K562 (cell line): ENCODE results near the gene PNMT. TPM values are rescaled to one million over a fixed set of nuclear protein-coding genes. Genes with fewer than 3 reads are reported as not detected.

Source experiments
- ATAC-seq: fragments of 200-7000 bp; cut with Tn5 transposase; 3 replicates; pipeline ENCODE4 v1.9.1; 2020; ENCODE audit warnings: moderate library complexity
- BruUV-seq: library from RNA; stranded (reverse); fragments of 400-500 nt; replicated peaks from 2 replicates; lab custom pipeline; 2021; lab: Mats Ljungman, UMichigan
- CTCF ChIA-PET: fragments of 300-600 bp; formaldehyde crosslinking; extraction: SDS; loops from one replicate; lab custom pipeline; 2021; ENCODE audit warnings: low intra/inter-chr PET ratio; lab: Yijun Ruan, JAX
- POLR2A ChIA-PET: fragments of 300-600, 350-650 bp; sonication (Branson Sonifier 250); formaldehyde crosslinking; extraction: SDS; loops from one replicate; lab custom pipeline; 2021; ENCODE audit warnings: antibody characterized with exemption, inconsistent platforms; lab: Yijun Ruan, JAX
- DNase-seq, 4 experiments: peaks; one replicate each; pipeline versions ENCODE4 v3.0.0 to v3.0.0-alpha.2; 2011 to 2018; ENCODE audit warnings: low spot score in 3 of 4, mixed read lengths in 3 of 4; ENCODE audit errors: extremely low read depth in 1 of 4
- FAIRE-seq: peaks from 2 replicates; lab custom pipeline; 2011; peaks lifted over from hg19 to GRCh38; lab: Jason Lieb, UNC
- H2AFZ ChIP-seq: 2 replicates; pipeline ENCODE4 v1.6.0; 2011; ENCODE audit warnings: low read depth, low read length, control low read depth, inconsistent platforms
- H3K27ac ChIP-seq: fragments of 200-600 bp; 3 replicates; pipeline ENCODE4 v1.8.0; 2011; ENCODE audit warnings: low read depth, mild to moderate bottlenecking, control low read depth, inconsistent platforms, low read length, moderate library complexity, mixed read lengths; ENCODE audit errors: extremely low read depth
- H3K27me3 ChIP-seq, 2 experiments: fragments of 300-600 bp in 1 of 2; 2 replicates in 1 of 2; 3 replicates in 1 of 2; pipeline versions ENCODE4 v1.6.0 to v1.8.0; 2011; ENCODE audit warnings: inconsistent platforms in 2 of 2, low read length in 2 of 2, mild to moderate bottlenecking in 1 of 2, mixed read lengths in 1 of 2, moderate library complexity in 1 of 2; ENCODE audit not compliant: control insufficient read depth in 2 of 2, insufficient read depth in 2 of 2
- H3K36me3 ChIP-seq: fragments of 300-600 bp; 3 replicates; pipeline ENCODE4 v1.8.0; 2011; ENCODE audit warnings: mild to moderate bottlenecking, low read length, inconsistent platforms; ENCODE audit not compliant: control insufficient read depth, insufficient read depth
- H3K4me1 ChIP-seq, 2 experiments: fragments of 200-600 bp in 1 of 2; replicated peaks in 1 of 2; 2 replicates in 1 of 2; 3 replicates in 1 of 2; pipeline versions ENCODE4 v1.5.1 to v1.8.0; 2011; ENCODE audit warnings: inconsistent platforms in 2 of 2, low read length in 2 of 2, mild to moderate bottlenecking in 1 of 2, mixed read lengths in 1 of 2, moderate library complexity in 1 of 2; ENCODE audit not compliant: control insufficient read depth in 2 of 2, insufficient read depth in 2 of 2
- H3K4me2 ChIP-seq: 2 replicates; pipeline ENCODE4 v1.6.1; 2011; ENCODE audit warnings: low read length, control low read depth, inconsistent platforms, mixed read lengths; ENCODE audit not compliant: insufficient read depth
- H3K4me3 ChIP-seq: fragments of 200-600 bp; sonication (generic), shearing (Covaris generic); 2 replicates; pipeline ENCODE4 v1.5.1; 2016; ENCODE audit warnings: control low read depth, inconsistent platforms
- H3K79me2 ChIP-seq: fragments of 200-600 bp; 3 replicates; pipeline ENCODE4 v1.8.0; 2011; ENCODE audit warnings: low read length, inconsistent platforms; ENCODE audit not compliant: control insufficient read depth, insufficient read depth
- H3K9ac ChIP-seq, 2 experiments: 2 replicates each; pipeline versions ENCODE4 v1.6.0 to v1.6.1; 2011; ENCODE audit warnings: low read depth in 2 of 2, low read length in 2 of 2, control low read depth in 1 of 2, inconsistent platforms in 1 of 2, mild to moderate bottlenecking in 1 of 2, mixed read lengths in 1 of 2; ENCODE audit not compliant: insufficient read depth in 1 of 2
- H3K9me1 ChIP-seq: one replicate; pipeline ENCODE4 v1.6.0; 2011; ENCODE audit warnings: inconsistent platforms, mild to moderate bottlenecking, low read length, moderate library complexity; ENCODE audit not compliant: control insufficient read depth, insufficient read depth
- H3K9me3 ChIP-seq: replicated peaks from 2 replicates; pipeline ENCODE4 v1.5.1; 2011; ENCODE audit warnings: low read depth, low read length, inconsistent platforms; ENCODE audit not compliant: control insufficient read depth, insufficient read depth
- H4K20me1 ChIP-seq: replicated peaks from 2 replicates; pipeline ENCODE4 v1.6.1; 2011; ENCODE audit warnings: low read length, inconsistent platforms, mixed read lengths; ENCODE audit not compliant: control insufficient read depth, insufficient read depth
- MYNN ChIP-seq, 2 experiments: sonication (generic); formaldehyde crosslinking in 1 of 2; IDR thresholded peaks; 2 replicates each; pipeline versions ENCODE4 v1.5.0 to v1.6.1; 2016 to 2020; ENCODE audit warnings: antibody characterized with exemption in 1 of 2, missing genetic modification reagents in 1 of 2
- PHTF2 ChIP-seq: fragments of 250-450 bp; sonication (Bioruptor Pico); IDR thresholded peaks from 2 replicates; pipeline ENCODE4 v1.5.0; 2021; ENCODE audit warnings: mild to moderate bottlenecking
- POLR2G ChIP-seq: fragments of 200-400 bp; formaldehyde crosslinking; IDR thresholded peaks from 2 replicates; pipeline ENCODE4 v1.6.1; 2017; ENCODE audit warnings: low read depth, mild to moderate bottlenecking, antibody characterized with exemption, low read length, moderate library complexity
- RBFOX2 ChIP-seq: fragments of 200-400 bp; formaldehyde crosslinking; IDR thresholded peaks from 2 replicates; pipeline ENCODE4 v1.6.1; 2017; ENCODE audit warnings: low read depth, mild to moderate bottlenecking, low read length, moderate library complexity
- ZBTB33 ChIP-seq: sonication (generic); formaldehyde crosslinking; IDR thresholded peaks from 2 replicates; pipeline ENCODE4 v1.8.1; 2023; ENCODE audit warnings: mild to moderate bottlenecking, missing genetic modification reagents
- ZNF282 ChIP-seq: sonication (generic); formaldehyde crosslinking; IDR thresholded peaks from 2 replicates; pipeline ENCODE4 v1.8.1; 2023; ENCODE audit warnings: missing genetic modification reagents
- WGBS: fragments of 100-300 bp; shearing (Covaris generic); methylation state at CpG from one replicate; pipeline ENCODE4 v1.1.6; 2016; ENCODE audit warnings: low coverage, mixed read lengths; ENCODE audit not compliant: insufficient coverage; ENCODE audit errors: missing lambda C conversion rate; 5-methylcytosine and 5-hydroxymethylcytosine counted together
- in situ Hi-C: fragments of 300-500 bp; cut with MboI; formaldehyde crosslinking; loops from 4 replicates; pipeline ENCODE4 v1.15.0; 2018; ENCODE audit warnings: inconsistent platforms, mixed read lengths
- intact Hi-C: fragments of 100-400 bp; cut with micrococcal nuclease; formaldehyde crosslinking; loops from 2 replicates; pipeline ENCODE4 v1.14.2; 2022
- polyA plus RNA-seq, 8 experiments: library from polyadenylated mRNA; depleted of rRNA in 4 of 8; stranded (reverse) in 5 of 8; unstranded in 3 of 8; fragments of >200 nt; fragmentation: Nextera tagmentation in 2 of 8; fragmentation: Illumina TruSeq in 1 of 8; extraction: Ambion mirVana in 2 of 8; extraction: Trizol in 1 of 8; gene quantifications; 2 replicates each; pipeline versions ENCODE4 v1.2.1 to v1.2.3, GENCODE V29; 2011 to 2014; ENCODE audit warnings: inconsistent platforms in 1 of 8, missing spikeins in 1 of 8
- total RNA-seq, 7 experiments: library from RNA; depleted of rRNA in 6 of 7; stranded (reverse); fragments of >200 nt in 6 of 7; fragmentation: Illumina TruSeq in 2 of 7; extraction: Trizol in 2 of 7; gene quantifications; 2 replicates each; pipeline versions ENCODE4 v1.2.1 to v1.2.3, GENCODE V29; 2011 to 2021; ENCODE audit warnings: low replicate concordance in 1 of 7
- TF ChIP-seq, protein P1 (sequence below): sonication (generic); formaldehyde crosslinking; IDR thresholded peaks from 2 replicates; pipeline ENCODE4 v1.8.0; 2022; ENCODE audit warnings: missing genetic modification reagents, mild to moderate bottlenecking, moderate library complexity, borderline replicate concordance

The PNMT gene
- total and polyA plus RNA-seq, 9 of the 15 experiments (the other 6 are each of a cell fraction or from before 2014, with no cell fraction given), result 0.55 to 18.1 (median 5.8) TPM

GRCh38 chr17:39665642-39666224 is 2.5 kb upstream of the PNMT start:
- no peak for ATAC-seq
- in situ Hi-C loops, result no loop called here
- H2AFZ ChIP-seq, result no peak overlapping the region
- no peak for DNase-seq
- TF ChIP-seq MYNN (IDR thresholded peaks at IDR 0.05) (0 out of 2 replicates have a peak, but pooled peaks have one; percentile 9), MYNN (CRISPR knock-in tag; IDR thresholded peaks at IDR 0.05) (no peak), RBFOX2 (0 out of 2 replicates have a peak, but pooled peaks have one; percentile 36), POLR2G (peak; percentile 70), ZNF282 (no peak), ZBTB33 (CRISPR knock-in tag) (peak; percentile 91), PHTF2 (CRISPR knock-in tag) (no peak)
- TF ChIP-seq, protein P1, sequence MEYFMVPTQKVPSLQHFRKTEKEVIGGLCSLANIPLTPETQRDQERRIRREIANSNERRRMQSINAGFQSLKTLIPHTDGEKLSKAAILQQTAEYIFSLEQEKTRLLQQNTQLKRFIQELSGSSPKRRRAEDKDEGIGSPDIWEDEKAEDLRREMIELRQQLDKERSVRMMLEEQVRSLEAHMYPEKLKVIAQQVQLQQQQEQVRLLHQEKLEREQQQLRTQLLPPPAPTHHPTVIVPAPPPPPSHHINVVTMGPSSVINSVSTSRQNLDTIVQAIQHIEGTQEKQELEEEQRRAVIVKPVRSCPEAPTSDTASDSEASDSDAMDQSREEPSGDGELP, result 0 out of 2 replicates have a peak, but pooled peaks have one; percentile 11
- no peak for FAIRE-seq
- intact Hi-C loops, result no loop called here
- H3K79me2 ChIP-seq, result peaks cover 13% of the 10 kb centered on the region; the same call in 2 of the 3 replicates
- no peaks in the 10 kb centered on the region for H4K20me1 ChIP-seq
- no peaks in the 10 kb centered on the region for H3K27me3 ChIP-seq
- no TSS peak for BruUV-seq
- WGBS, result 89% methylated on average over 9 of the region's 17 CpGs
- H3K9me1 ChIP-seq, result no peaks in the 10 kb centered on the region
- H3K4me3 ChIP-seq, result no peak overlapping the region
- H3K27ac ChIP-seq, result peak overlapping the region; percentile 28; the same call in 1 of the 3 replicates
- H3K4me1 ChIP-seq, result peaks cover 33 to 89% of the 10 kb centered on the region in 2 experiments
- CTCF ChIA-PET, result no interaction called here
- H3K4me2 ChIP-seq, result no peak overlapping the region
- no peaks in the 10 kb centered on the region for H3K9me3 ChIP-seq
- POLR2A ChIA-PET, result interaction anchor here (0.5 to 4.0 kb wide), 10 partner anchors 12 to 64 kb away, joined by 3 to 11 read pairs (median 4); partner anchors contain the start of gene STARD3
- peak overlapping the region in 1 of 2 experiments; percentile 82; a peak in 2 of 4 replicates for H3K9ac ChIP-seq
- peaks cover 27% of the 10 kb centered on the region; the same call in 1 of the 3 replicates for H3K36me3 ChIP-seq
